ENCODE data around the gene NEMP2. TPM values are rescaled to one million over a fixed set of nuclear protein-coding genes. Genes with fewer than 3 reads are reported as not detected.

NEMP2 gene, protein sequence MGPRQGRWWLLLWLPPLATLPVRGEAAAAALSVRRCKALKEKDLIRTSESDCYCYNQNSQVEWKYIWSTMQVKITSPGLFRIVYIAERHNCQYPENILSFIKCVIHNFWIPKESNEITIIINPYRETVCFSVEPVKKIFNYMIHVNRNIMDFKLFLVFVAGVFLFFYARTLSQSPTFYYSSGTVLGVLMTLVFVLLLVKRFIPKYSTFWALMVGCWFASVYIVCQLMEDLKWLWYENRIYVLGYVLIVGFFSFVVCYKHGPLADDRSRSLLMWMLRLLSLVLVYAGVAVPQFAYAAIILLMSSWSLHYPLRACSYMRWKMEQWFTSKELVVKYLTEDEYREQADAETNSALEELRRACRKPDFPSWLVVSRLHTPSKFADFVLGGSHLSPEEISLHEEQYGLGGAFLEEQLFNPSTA
- 10 to 100 TPM; 23.1 to 23.6 TPM for total RNA-seq

DNA sequence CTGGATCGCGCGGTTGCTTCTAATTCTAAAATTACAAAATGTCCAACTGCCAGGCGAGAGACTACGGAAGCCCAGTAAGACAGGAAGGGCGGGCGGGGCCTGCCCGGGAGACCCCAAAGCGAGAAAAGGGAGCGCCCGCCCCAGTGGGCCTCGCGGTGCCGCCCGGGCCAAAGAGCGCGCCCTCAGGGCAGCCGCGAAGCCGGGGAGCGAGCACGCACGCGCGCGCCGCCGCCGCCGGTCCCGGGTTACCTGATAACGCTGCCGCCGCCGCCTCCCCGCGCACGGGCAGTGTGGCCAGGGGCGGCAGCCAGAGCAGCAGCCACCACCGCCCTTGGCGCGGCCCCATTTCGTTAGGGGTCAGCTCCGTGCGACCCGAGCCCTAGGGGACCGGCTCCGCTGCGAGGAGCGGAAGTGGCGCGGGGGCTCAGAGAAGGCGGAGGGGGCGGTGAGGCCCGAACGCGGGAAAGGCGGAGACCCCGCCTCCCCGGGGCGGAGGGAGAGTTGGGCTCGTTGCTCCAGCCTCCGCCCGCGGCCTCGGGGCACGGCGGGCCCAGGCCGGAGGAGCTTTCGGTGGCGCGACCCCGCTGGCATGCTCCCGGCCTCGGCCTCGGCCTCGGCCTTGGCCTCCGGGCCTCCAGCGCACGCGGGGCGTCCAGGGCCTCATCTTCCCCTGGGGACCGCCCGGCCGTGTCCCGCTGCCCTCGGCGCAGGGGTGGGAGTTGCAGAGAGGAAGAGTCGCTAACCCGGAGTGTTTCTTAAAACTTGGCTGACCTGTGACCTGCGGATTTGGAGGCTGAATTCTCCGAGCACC, at the start of gene NEMP2:
TSS of gene NEMP2 (minus strand) at position 413 of the 811 bp plus-strand sequence. CDS start at position 346, 67 bp downstream.

Other genes with a start within 250 kb of the NEMP2 start
- gene HIBCH, start 214.9 kb downstream of the NEMP2 start, total RNA-seq, result 10 to 100 TPM; 11.7 to 14.5 TPM
- 1 to 10 TPM; 3.7 to 5.4 TPM for gene INPP1, start 191.1 kb downstream of the NEMP2 start, total RNA-seq
- 10 to 100 TPM; 38.5 to 40.3 TPM for gene MFSD6, start 126.4 kb downstream of the NEMP2 start, total RNA-seq
- 10 to 100 TPM; 20.4 to 21.1 TPM for gene NAB1, start 114.4 kb upstream of the NEMP2 start, total RNA-seq

Data from activated naive CD4-positive, alpha-beta T cell treated with anti-CD3 and anti-CD28 coated beads, Interleukin-2, amount 10 ng/mL, durations not matched to agents 5 hours and 36 hours (primary cell).